Ovary (tissue), 9 donors: Measurements from ENCODE around the gene LHB. TPM values are rescaled to one million over a fixed set of nuclear protein-coding genes. Genes with fewer than 3 reads are reported as not detected.

Source experiments
- DNase-seq, 5 donors: peaks; one replicate each; pipeline ENCODE4 v3.0.0-alpha.2; 2019 to 2020
- H3K27ac ChIP-seq, 2 donors: fragments of 200-600 bp; one replicate each; pipeline versions ENCODE4 v1.5.1 to v1.8.0; 2019 to 2022
- H3K27me3 ChIP-seq: fragments of 200-600 bp; one replicate; pipeline ENCODE4 v1.8.0; 2022
- H3K36me3 ChIP-seq: fragments of 200-600 bp; sonication (generic); one replicate; pipeline ENCODE4 v1.5.1; 2019
- H3K4me1 ChIP-seq: one replicate; pipeline ENCODE4 v1.8.1; 2013; ENCODE audit warnings: mild to moderate bottlenecking, moderate library complexity; ENCODE audit not compliant: insufficient read depth
- H3K4me3 ChIP-seq: fragments of 200-600 bp; sonication (generic); one replicate; pipeline ENCODE4 v1.5.1; 2017
- H3K9me3 ChIP-seq, 2 donors: fragments of 200-600 bp in 1 of 2; sonication (generic) in 1 of 2; one replicate each; pipeline versions ENCODE4 v1.5.1 to v1.8.1; 2013 to 2019; ENCODE audit warnings: mild to moderate bottlenecking in 1 of 2, moderate library complexity in 1 of 2
- EP300 ChIP-seq: sonication (generic); formaldehyde crosslinking; IDR thresholded peaks from one replicate; pipeline ENCODE4 v1.6.1; 2017; ENCODE audit warnings: antibody characterized with exemption
- POLR2A ChIP-seq: fragments of 450-650 bp; IDR thresholded peaks from one replicate; pipeline ENCODE4 v1.6.1; 2017; ENCODE audit warnings: antibody characterized with exemption, mild to moderate bottlenecking, moderate library complexity
- WGBS, 3 donors: extraction: QIAGEN DNeasy Blood & Tissue Kit in 1 of 3; methylation state at CpG; one replicate each; pipeline versions ENCODE4 v1.1.5 to v1.1.7; 2013 to 2017; 5-methylcytosine and 5-hydroxymethylcytosine counted together
- intact Hi-C, 4 donors: fragments of 100-400 bp; cut with DNase I; formaldehyde crosslinking; loops; one replicate each; pipeline versions ENCODE4 v1.11.0 to v1.15.1; 2022 to 2023
- polyA plus RNA-seq, 2 donors: library from polyadenylated mRNA; stranded (reverse); fragments of 200-250 nt in 1 of 2; fragments of 350-450 nt in 1 of 2; fragmentation: Illumina TruSeq in 1 of 2; extraction: RNeasy Lipid Tissue Mini Kit (QIAGEN cat#74804) in 1 of 2; gene quantifications; one replicate each; pipeline ENCODE4 v1.2.3, GENCODE V29; 2013 to 2014
- total RNA-seq, 7 donors: library from RNA; depleted of rRNA in 2 of 7; stranded (reverse); fragments of >200 nt in 2 of 7; fragmentation: NEBNext Ultra II Directional in 3 of 7; extraction: Animal tissue kit (Norgen Biotek cat#: 25700) in 3 of 7; gene quantifications; one replicate each; pipeline versions ENCODE4 v1.1.0 to v1.2.4, GENCODE V29; 2016 to 2023
- TF ChIP-seq, protein P1 (sequence below), 3 donors: fragments of 450-650 bp in 2 of 3; fragments of 200-600 bp in 1 of 3; IDR thresholded peaks; one replicate each; pipeline versions ENCODE4 v1.5.1 to v1.8.0; 2016 to 2022; ENCODE audit warnings: antibody characterized with exemption in 3 of 3, mild to moderate bottlenecking in 1 of 3
- donor health status: DM: no; HTN: no; CAD: no; lungs with moderate emphysema.
- donor health status: DM: no; HTN: no; CAD: no.
- donor health status: Bipolar disorder and iron deficiency.
- donor health status: DM: yes; HTN: yes; CAD: no.
- donor health status: DM: no; HTN: no; CAD: no.
- donor health status: DM: yes; HTN: yes; CAD: no.

Gene LHB
- total and polyA plus RNA-seq, 9 donors, result not detected

DNA sequence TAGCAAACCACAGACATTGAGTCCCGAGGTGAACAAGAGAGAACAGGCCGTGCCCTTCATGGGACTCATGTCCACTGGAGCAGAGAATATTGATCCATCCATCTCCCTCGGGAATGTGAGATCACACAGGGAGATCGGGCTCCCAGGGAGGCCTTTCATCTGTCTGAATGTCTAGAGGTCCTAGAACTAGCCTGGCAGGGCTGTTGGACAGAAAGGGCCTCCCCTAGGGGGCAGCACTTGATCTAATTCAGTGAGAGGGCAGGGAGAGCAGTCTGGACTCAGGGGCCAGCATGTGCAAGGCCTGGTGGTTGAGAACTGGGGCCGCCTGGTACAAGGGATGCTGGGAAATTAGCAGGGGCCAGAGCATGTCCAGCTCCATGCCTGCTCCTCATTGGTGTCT is 18.9 kb downstream of the LHB start:
- WGBS, 3 donors, result 75 to 83% (median 78%) methylated on average over 5 of the region's 5 CpGs
- H3K4me3 ChIP-seq, result no peak overlapping the region
- DNase-seq, result no peak
- no peak overlapping the region for H3K27ac ChIP-seq
- no peaks in the 10 kb centered on the region for H3K36me3 ChIP-seq
- TF ChIP-seq, protein P1, sequence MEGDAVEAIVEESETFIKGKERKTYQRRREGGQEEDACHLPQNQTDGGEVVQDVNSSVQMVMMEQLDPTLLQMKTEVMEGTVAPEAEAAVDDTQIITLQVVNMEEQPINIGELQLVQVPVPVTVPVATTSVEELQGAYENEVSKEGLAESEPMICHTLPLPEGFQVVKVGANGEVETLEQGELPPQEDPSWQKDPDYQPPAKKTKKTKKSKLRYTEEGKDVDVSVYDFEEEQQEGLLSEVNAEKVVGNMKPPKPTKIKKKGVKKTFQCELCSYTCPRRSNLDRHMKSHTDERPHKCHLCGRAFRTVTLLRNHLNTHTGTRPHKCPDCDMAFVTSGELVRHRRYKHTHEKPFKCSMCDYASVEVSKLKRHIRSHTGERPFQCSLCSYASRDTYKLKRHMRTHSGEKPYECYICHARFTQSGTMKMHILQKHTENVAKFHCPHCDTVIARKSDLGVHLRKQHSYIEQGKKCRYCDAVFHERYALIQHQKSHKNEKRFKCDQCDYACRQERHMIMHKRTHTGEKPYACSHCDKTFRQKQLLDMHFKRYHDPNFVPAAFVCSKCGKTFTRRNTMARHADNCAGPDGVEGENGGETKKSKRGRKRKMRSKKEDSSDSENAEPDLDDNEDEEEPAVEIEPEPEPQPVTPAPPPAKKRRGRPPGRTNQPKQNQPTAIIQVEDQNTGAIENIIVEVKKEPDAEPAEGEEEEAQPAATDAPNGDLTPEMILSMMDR (IDR thresholded peaks at IDR 0.05), result no peak
- TF ChIP-seq EP300 (no peak), POLR2A (no peak)
- no peaks in the 10 kb centered on the region for H3K27me3 ChIP-seq
- H3K4me1 ChIP-seq, result peaks cover 4% of the 10 kb centered on the region
- intact Hi-C loops, result no loop called here
- no peaks in the 10 kb centered on the region for H3K9me3 ChIP-seq

DNA sequence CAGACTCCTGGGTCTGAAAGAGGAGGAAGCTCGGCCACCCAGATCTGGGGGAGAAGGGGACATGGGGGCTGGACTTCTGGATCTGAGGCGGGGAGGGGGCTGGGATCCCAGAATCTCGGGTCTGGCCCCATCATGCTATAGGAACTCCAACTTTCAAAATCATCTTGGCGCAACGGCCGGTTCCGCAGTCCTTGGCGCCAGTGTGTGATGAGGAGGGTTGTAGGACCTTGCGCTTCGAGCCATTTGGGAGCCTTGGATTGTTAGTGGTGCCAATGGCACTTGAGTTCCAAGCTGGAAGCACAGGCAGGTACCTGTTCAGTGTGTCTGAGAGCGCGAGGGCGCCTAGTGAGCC is 22.9 kb downstream of the LHB start:
- Histone ChIP-seq H3K4me1 (peaks cover 16% of the 10 kb centered on the region), H3K4me3 (peak overlapping the region; percentile 78), H3K27me3 (no peaks in the 10 kb centered on the region), H3K9me3 (no peaks in the 10 kb centered on the region), H3K27ac (peak overlapping the region; percentile 83 to 86), H3K36me3 (no peaks in the 10 kb centered on the region)
- TF ChIP-seq, protein P1 (IDR thresholded peaks at IDR 0.05), result no peak
- no peak for TF ChIP-seq EP300
- no peak for TF ChIP-seq POLR2A
- 0 to 2% (median 1%) methylated on average over 12 to 13 of the region's 13 CpGs for WGBS, 3 donors
- DNase-seq, result no peak
- intact Hi-C loops, result no loop called here

DNA sequence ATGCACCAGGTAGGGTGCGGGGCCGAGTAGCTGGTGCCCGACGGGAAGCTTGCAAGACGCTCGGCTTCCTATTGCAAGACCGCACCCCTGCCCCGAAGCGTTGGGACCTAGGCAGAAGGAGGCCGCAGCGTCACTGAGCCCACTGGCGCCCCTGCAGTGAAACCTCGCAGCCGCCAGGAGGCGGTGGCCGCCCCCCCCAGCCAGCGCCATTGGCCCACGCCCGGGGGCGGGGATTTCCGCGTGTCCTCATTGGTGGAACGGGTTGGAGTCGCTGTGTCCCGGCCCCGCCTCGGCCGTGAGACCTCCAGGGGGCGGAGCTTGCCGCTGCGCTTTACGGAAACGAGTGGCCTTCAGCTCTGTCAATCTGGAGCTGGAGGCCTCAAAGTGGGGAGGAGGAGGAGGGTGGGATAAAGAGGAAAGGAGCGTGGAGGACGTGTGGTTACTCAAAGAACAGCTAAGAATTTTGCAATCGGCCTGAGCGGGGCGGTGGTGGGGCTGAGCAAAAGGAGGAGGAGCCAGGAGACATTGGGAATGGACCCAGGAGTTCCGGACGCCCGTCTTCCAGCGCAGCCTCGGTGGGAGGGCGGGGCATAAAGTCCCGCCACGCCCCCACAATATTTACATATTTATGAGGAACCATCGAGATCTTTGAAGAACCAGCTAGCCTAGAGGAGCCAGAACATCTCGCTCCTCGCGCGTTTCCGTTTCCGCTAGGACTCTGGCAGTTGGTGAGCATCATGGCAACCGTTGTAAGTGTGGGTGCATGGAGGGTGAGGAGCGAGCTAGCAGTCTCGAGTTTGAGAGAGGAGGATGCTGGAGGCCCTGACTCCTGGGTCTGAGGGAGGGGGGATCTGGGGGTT is 23.5 kb downstream of the LHB start, which contains the start of the genes GYS1 and RUVBL2:
TSS of gene GYS1 (minus strand) at position 135 of the 860 bp plus-strand sequence. CDS start 197 bp downstream, outside the sequence.
TSS of gene RUVBL2 (plus strand) at position 713 of the 860 bp plus-strand sequence. CDS start at position 738, 25 bp downstream.
- peak; percentile 99 to 100 (median 99) for DNase-seq
- H3K9me3 ChIP-seq, result no peaks in the 10 kb centered on the region

DNA sequence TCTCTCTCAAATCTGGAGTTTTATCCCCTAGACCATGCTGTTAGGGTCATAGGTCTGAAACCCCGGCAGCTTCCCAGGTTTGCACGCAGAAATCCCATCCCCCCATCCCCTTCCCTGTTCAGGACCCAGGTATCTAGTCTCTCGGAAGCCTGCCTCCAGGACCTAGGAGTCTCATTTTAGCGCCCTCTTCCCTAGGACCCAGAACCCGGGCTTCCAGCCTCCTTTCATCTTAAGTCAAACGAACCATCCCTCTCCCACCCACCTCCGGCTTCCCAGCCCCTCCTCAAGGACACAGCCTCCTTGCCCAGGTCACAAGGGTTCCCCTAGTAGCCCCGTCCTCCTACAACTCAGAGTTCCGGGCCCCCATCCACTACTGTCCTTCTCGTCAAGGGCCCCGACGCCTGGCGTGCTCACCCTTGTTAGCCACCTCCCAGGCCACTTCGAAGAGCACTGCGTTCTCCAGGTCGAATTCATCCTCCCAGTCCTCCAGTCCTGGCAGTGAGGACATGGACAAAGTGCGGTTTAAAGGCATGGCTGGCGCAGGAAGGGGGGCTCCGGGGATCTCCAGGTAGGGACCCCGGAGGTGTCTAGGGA is 24.2 kb downstream of the LHB start:
- peaks cover 16% of the 10 kb centered on the region for H3K4me1 ChIP-seq
- no peak for TF ChIP-seq EP300
- 0 to 1% (median 1%) methylated on average over 18 to 20 of the region's 20 CpGs for WGBS, 3 donors
- intact Hi-C loops, result no loop called here
- no peaks in the 10 kb centered on the region for H3K9me3 ChIP-seq
- peak in 2 of 5 donors; percentile 39 to 54 for DNase-seq
- H3K4me3 ChIP-seq, result peak overlapping the region; percentile 78
- H3K27ac ChIP-seq, result peak overlapping the region; percentile 83 to 86
- no peaks in the 10 kb centered on the region for H3K36me3 ChIP-seq
- H3K27me3 ChIP-seq, result no peaks in the 10 kb centered on the region

More for the DNA sequence above, 23.5 kb downstream of the LHB start, which contains the start of the genes GYS1 and RUVBL2:
- H3K4me3 ChIP-seq, result peak within 1 kb of the TSS; percentile 78
- TF ChIP-seq EP300 (peak; percentile 62), POLR2A (peak; percentile 90)
- TF ChIP-seq, protein P1 (IDR thresholded peaks at IDR 0.05), result peak; percentile 95 to 100 (median 100)
- H3K27me3 ChIP-seq, result no peaks in the 10 kb centered on the region
- 0 to 1% (median 0%) methylated on average over 40 to 56 of the region's 56 CpGs for WGBS, 3 donors
- intact Hi-C loops, result no loop called here
- peaks cover 16% of the 10 kb centered on the region for H3K4me1 ChIP-seq
- no peaks in the 10 kb centered on the region for H3K36me3 ChIP-seq
- peak within 1 kb of the TSS; percentile 83 to 86 for H3K27ac ChIP-seq
